ENCODE measurements around the gene CAMTA1.
"Not testable (repeated sequence)": the region's sequence is repeated elsewhere in the genome, so short reads cannot be mapped to it uniquely, and the experiment has no call there.

CAMTA1 gene

GRCh38 chr1:7705048-7705907 lies 920.0 kb downstream of the CAMTA1 start:
- in situ Hi-C loops (cut with MboI; ENCODE audit: low sequenced_read_pairs): no loop called here

- in situ Hi-C loops (cut with MboI; ENCODE audit: low sequenced_read_pairs): no loop called here
Observed at GRCh38 chr1:7705908-7706216, 920.6 kb downstream of the CAMTA1 start.

- in situ Hi-C loops (cut with MboI; ENCODE audit: low sequenced_read_pairs): no loop called here
Observed at GRCh38 chr1:7707527-7707926, 922.3 kb downstream of the CAMTA1 start.

- in situ Hi-C loops (cut with MboI; ENCODE audit: low sequenced_read_pairs): not testable (repeated sequence)
Observed at GRCh38 chr1:7708065-7708464, 922.8 kb downstream of the CAMTA1 start.

- in situ Hi-C loops (cut with MboI; ENCODE audit: low sequenced_read_pairs): no loop called here
Observed at GRCh38 chr1:7710859-7711258, 925.6 kb downstream of the CAMTA1 start.

GRCh38 chr1:7712731-7713323 lies 927.6 kb downstream of the CAMTA1 start:
- in situ Hi-C loops (cut with MboI; ENCODE audit: low sequenced_read_pairs): no loop called here

- in situ Hi-C loops (cut with MboI; ENCODE audit: low sequenced_read_pairs): no loop called here
Observed at GRCh38 chr1:7716506-7716905, 931.3 kb downstream of the CAMTA1 start.

- in situ Hi-C loops (cut with MboI; ENCODE audit: low sequenced_read_pairs): no loop called here
Observed at GRCh38 chr1:7717748-7718368, 932.6 kb downstream of the CAMTA1 start.

GRCh38 chr1:7719468-7720094 lies 934.3 kb downstream of the CAMTA1 start:
- in situ Hi-C loops (cut with MboI; ENCODE audit: low sequenced_read_pairs): no loop called here

- in situ Hi-C loops (cut with MboI; ENCODE audit: low sequenced_read_pairs): no loop called here
Observed at GRCh38 chr1:7721940-7722669, 936.9 kb downstream of the CAMTA1 start.

- in situ Hi-C loops (cut with MboI; ENCODE audit: low sequenced_read_pairs): no loop called here
Observed at GRCh38 chr1:7722670-7723012, 937.4 kb downstream of the CAMTA1 start.

- in situ Hi-C loops (cut with MboI; ENCODE audit: low sequenced_read_pairs): no loop called here
Observed at GRCh38 chr1:7726623-7727022, 941.4 kb downstream of the CAMTA1 start.

- in situ Hi-C loops (cut with MboI; ENCODE audit: low sequenced_read_pairs): no loop called here
Observed at GRCh38 chr1:7727809-7728471, 942.7 kb downstream of the CAMTA1 start.

- in situ Hi-C loops (cut with MboI; ENCODE audit: low sequenced_read_pairs): no loop called here
Observed at GRCh38 chr1:7729761-7730160, 944.5 kb downstream of the CAMTA1 start.

GRCh38 chr1:7732331-7732730 lies 947.1 kb downstream of the CAMTA1 start:
- in situ Hi-C loops (cut with MboI; ENCODE audit: low sequenced_read_pairs): no loop called here

- in situ Hi-C loops (cut with MboI; ENCODE audit: low sequenced_read_pairs): no loop called here
Observed at GRCh38 chr1:7733276-7733675, 948.0 kb downstream of the CAMTA1 start.

- in situ Hi-C loops (cut with MboI; ENCODE audit: low sequenced_read_pairs): no loop called here
Observed at GRCh38 chr1:7738044-7738443, 952.8 kb downstream of the CAMTA1 start.

GRCh38 chr1:7743346-7743745 lies 958.1 kb downstream of the CAMTA1 start:
- in situ Hi-C loops (cut with MboI; ENCODE audit: low sequenced_read_pairs): no loop called here

- in situ Hi-C loops (cut with MboI; ENCODE audit: low sequenced_read_pairs): no loop called here
Observed at GRCh38 chr1:7744882-7745281, 959.6 kb downstream of the CAMTA1 start.

- in situ Hi-C loops (cut with MboI; ENCODE audit: low sequenced_read_pairs): no loop called here
Observed at GRCh38 chr1:7745783-7746182, 960.5 kb downstream of the CAMTA1 start.

- in situ Hi-C loops (cut with MboI; ENCODE audit: low sequenced_read_pairs): no loop called here
Observed at GRCh38 chr1:7747605-7748004, 962.4 kb downstream of the CAMTA1 start.

Data from HL-60/S4 treated with retinoic acid at 250 ng/mL for 4 days and 3 days (cell line).